Measurements from ENCODE around the gene GOSR1.
"Not testable (repeated sequence)": the region's sequence is repeated elsewhere in the genome, so short reads cannot be mapped to it uniquely, and the experiment has no call there.

GOSR1 gene

DNA sequence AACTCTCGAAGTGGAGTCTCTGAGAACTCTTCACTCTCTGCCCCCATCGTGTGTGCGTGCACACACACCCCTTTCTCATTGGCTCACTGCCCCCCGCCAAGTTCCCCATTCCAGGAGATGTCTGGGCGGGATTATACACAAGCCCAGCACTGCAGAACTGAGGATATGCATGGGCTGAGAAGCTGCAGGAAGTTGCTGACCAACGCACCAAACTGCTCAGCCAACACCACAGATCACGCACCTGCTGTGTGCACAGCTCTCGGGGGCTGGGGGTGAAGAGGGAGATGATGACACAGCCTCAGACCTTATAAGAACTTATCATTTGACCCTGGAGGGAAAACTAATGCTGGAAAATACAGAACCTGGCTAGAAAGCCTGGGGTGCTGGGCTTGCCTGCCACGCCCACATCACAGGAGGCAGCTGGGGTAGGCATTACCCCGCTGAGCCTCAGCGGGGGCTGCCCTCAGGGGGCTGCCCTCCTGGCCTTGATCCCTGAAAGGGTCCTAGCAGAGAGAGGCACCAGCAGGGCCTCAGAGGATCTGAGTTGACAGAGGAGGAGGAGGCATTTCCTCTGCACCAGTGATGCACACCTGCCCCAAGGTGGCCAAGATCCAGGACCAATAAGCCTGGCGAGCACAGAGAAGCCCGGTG is 87.3 kb downstream of the GOSR1 start:
- not testable (repeated sequence) for DNase-seq

DNA sequence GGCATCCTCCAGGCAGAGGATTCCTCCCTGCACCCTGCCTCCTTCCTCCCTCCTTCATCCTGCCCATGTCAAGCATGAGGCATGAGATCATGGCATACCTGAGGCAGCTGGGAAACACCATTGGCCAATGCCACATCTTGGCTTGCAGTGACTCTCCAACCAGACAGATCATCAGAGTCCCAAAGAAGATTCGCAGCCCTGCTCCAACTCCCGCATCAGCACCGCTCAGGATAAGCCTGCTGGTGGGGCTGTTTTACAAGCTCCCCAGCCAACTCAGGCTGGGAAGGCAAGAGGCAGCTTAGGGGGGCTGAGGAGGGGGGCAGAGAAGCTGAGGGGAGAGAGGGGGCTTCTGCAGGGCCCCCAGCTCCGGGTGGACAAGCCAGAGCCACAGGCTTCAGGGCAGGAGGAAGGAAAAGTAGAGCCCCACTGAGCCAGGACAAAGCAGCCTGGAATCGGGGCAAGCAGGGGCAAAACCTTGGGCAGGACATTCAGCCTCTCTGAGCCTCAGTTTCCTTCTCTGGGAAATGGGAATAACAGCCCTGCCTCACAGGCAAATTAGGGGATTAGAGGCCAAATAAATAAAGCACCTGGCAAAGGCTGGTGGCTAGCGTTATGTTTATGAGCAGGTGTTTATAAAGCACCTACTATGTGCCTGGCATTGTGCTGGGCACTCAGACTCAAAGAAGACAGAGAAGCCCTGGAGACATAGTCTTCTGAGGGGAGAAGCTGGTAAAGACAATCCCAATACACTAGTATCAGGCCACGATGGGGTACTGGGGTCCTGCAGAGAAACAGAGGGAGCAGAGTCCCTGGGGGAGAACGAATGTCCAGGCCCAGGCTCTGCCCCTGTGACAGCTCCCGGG is 88.1 kb downstream of the GOSR1 start:
- no peak for DNase-seq

DNA sequence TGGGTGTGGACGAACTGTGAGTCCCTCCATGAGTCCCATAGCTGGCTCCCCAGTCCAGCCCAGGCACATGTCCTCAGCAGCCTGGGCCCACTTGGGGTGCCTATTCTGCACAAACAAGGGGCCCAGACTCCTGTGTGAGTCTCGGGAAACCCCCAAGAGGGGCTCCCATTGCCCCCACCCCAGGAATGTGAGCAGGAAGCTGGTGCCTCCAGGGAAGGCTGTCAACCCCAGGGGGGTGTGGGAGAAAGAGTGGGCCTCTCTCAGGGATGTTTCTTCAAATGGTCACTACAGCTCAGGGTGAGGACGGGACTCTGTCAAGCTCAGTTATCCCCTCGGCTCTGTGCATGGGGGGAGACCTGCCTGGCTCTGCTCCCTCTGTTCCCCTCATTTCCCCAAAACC is 88.9 kb downstream of the GOSR1 start:
- DNase-seq: not testable (repeated sequence)

DNA sequence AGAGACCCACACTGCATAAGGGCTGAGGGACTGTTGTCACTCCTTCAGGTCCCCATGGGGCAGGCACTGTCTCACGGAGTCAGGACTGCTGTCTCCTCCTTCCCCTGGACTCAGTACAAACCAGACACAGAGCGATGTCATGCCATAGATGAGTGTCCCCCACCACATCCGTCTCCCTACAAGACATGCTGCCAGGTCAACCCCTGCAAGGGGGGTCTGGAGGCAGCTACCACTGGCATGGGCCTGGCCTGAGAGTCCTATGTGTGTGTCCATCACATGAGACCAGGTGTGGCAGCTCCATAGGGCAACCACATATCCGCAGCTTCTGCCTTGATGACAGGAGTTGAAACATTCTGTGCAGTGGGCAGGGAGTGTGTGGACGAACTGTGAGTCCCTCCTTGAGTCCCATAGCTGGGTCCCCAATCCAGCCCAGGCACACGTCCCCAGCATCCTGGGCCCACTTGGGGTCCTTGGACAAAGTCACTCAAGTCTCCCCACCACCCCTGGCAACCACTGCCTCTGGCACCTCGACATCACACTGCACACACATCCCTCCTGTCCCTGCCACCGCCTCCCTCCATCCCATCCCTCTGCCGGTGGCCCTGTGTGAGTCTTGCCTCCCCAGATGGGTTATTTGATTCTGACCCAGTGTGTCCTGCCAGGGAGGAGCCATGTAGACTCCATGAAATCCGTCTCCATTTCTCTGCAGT is 89.5 kb downstream of the GOSR1 start:
- DNase-seq: not testable (repeated sequence)

DNA sequence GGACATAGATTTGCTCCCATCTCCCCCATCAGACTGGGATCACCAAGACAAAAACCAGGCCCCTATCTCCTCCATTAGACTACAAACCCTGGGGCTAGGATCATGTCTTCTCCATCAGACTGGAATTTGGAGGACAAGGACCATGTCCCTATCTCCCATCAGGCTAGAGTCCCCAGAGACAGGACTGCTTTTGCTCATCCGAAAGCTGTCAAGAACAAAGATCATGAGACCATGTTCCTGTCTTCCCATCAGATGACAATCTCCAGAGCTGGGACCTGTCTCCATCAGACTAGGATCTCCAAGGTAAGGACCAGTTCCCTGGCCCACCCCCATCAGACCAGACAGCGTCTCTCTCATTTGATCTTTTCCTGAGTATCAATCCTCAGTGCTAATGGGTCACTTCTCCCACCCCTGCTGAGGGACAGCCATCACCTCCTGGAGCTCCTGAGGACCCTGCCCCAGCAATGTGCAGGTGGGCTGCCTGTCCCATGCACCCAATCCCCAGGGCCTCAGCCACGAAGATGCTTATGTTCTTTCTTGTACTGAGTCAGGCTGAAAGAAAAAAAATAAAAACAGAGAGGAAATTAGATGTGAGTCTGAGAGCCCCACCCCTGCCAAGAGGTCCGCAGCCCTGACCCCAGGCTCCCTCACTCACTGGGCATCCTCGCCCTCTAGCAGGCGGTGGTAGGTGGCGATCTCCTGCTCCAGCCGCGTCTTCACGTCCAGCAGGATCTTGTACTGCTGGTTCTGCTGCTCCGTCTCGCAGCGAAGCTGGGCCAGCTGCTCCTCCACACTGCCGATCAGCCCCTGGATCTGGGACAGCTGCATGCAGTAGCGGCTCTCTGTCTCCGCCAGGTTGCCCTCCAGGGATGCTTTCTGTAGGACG is 90.3 kb downstream of the GOSR1 start:
- DNase-seq: no peak

DNA sequence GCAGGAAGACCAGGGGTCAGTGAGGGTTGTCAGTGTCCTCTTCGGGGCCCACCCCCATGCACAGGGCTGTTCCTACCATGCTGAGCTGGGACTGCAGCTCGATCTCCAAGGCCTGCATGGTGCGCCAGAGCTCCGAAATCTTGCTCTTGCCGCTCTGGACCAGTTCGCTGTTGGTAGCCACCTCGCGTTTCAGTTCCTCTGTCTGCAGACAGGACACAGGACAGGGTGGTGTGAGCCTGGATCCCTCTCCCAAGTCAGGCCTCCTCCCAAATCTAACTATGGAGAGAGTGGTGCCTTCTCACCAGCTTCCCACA is 90.9 kb downstream of the GOSR1 start:
- DNase-seq: no peak

DNA sequence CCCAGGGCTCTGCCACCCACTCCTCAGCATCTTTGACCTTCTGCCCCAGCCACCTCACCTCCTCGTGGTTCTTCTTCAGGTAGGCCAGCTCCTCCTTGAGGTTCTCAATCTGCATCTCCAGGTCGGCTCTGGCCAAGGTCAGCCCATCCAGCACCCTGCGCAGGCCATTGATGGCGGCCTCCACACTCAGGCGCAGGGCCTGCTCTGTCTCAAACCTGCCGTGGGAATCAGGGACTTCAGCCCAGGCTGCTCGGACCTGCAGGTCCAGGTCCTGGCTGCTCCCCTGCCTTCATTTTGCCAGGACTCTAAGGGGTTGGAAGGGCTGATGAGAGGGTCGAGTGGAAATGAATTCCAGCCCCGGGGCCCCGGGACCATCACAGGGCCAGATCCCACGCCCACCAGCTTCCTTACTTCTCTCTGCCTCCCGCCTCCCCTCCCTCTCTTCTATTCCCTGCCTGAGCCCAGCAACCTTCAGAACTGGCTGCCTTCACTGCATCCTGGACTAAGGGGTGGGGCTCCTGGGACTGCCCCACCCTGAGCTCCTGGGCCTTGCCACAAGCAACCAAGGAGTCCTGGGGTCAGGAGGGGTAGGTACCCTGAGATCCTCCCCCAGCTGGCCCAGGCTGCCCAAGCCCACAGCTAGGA is 92.4 kb downstream of the GOSR1 start:
- not testable (repeated sequence) for DNase-seq

DNA sequence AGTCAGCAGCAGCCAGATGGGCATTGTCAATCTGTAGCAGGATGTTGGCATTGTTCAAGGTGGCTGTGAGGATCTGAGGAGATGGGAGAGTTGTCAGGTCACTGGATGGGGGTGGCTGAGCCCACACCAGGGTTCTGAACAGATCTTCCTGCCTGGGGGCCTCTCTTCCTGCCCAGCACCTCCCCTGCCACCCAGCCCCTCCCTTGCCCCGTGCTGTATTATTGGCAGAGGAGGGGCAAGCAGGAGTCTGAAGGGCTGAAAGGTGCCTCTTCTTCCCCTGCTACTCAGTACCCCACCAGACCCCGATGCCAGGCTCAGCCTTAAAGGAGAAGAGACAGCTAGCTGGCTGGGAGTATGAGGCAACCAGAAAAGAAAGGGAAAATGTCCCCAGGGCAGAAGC is 93.0 kb downstream of the GOSR1 start:
- no peak for DNase-seq

DNA sequence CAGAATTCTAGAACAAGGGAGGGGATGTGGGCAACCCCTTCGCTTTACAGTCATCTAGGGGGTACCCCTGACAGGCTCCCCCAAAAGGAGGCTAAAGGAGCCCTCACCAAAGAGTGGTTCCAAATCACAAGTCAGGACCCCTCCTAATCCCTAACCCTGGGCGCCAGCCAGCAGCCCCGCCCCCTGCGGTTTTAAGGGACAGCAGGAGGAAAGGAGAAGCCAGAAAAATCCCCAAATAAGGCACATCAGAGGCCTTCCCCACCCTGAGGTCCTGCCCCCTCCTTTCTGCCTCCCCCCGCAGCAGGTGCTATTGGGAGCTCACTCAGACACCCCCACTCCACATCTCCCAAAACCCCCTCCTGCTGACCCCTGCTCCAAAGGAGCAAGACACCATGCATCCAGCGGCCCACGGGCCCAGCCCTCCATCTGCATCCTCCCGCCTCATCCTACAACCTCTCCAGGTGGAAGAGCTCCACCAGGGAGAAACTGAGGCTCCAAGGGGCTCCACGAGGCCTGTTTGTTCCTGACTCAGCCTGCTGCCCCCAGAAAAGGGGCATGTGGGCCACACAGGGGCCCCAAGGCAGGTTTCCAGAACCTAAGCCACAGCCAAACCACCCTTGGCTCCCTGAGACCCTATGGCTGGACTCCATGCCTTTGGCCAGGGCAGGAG is 93.5 kb downstream of the GOSR1 start:
- no peak for DNase-seq

DNA sequence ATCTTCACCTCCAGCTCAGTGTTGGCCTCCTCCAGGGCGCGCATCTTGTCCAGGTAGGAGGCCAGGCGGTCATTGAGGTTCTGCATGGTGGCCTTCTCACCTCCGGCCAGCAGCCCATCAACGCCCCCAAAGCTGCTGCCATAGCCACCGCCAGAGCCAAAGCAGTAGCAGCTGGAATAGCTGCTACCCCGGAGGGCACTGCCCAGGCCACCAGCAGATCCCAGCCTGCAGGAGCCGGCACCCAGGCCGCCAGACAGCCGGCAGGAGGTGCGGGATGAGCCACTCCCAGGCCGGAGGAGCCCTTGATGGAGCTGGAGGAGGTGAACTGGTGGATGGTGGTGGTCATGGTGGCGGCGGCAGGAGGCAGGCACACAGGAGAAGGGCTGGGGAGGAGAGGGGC is 94.2 kb downstream of the GOSR1 start:
- DNase-seq: not testable (repeated sequence)

DNA sequence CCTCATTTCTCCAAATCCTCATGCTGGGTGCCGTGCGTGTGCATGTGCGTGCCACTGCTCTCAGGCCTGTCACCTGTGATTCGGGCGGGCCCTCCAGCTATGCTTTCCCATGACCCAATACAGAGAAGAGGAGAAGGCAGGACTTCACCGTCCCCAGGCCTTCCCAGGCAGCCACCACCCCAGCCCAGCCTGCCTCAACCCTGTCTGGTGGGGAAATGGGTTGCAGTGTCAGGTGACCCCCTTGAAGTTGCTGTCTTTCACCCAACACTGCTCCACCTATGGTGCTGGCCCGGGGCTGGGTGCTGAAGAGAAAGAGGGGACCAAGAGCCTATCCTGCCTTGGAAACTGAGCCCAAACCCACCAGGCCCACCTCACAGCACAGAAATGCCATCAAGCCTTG is 94.7 kb downstream of the GOSR1 start:
- DNase-seq: no peak

DNA sequence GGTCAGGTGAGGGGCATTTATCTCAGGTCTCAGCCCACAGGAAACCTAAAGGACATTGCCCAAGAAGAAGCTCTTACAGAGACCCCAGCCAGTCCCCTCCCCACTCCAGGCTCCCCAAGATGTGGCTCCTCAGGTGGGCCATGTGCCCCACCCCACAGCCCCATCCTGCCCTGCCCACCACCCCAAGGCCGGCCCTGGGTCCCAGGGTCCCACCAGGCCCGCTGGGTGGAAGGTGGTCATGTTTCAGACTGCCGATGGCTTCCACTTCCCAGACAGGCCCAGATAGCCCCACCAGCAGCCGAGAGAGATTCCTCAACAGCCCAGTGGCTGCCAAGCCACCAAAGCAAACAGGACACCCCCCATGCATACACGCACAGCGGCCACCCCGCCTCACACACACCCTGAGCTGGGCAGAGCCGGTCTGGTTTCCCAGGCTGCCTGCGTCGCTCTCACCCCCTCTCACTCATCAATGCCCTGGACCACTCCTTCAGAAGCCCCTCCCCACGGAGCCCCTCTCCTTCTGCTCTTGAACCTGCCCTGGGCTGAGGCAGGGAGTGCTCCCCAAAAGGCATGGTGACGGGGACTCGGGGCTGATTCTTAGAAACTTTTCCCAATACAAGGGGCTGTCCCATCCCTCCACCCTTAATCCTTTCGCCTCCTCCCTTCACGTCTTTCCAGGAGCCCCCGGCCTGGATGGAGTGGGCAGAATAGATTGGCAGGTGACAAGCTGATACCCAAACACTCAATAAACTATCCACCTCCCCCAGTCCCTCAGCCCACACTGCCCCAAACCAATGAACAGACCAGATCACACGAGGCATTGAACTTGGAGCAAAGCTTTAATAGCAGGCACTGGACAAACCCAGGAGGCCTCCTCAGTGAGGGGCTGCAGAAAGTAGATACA is 95.7 kb downstream of the GOSR1 start:
- DNase-seq: not testable (repeated sequence)

DNA sequence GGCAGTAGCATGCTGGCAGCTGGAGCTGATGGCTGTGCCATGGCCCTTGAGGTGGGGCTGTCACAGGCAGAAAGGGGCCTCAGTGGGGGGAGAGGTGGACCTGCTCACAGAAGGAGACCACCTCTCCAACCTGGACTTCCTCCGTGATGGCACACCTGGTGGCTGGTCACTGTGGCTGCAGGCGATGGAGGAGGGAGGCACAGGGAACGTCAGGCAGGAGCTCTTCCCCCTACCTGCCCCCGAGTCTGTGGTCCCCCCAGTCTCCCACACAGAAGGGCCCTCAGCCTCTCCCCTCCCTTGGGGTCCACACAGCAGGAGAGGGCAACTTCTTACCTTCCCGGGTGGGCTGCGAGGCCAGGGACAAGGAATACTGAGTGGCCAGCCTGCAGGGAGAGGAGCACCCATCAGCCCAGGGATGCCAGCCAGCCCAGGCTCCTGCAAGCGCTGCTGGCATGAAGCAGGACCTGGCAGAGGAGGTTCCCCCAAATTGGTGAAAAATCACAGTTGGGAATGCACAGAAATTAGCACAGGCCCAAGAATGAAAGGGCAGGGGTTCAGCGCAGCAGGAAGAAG is 96.5 kb downstream of the GOSR1 start:
- no peak for DNase-seq

DNA sequence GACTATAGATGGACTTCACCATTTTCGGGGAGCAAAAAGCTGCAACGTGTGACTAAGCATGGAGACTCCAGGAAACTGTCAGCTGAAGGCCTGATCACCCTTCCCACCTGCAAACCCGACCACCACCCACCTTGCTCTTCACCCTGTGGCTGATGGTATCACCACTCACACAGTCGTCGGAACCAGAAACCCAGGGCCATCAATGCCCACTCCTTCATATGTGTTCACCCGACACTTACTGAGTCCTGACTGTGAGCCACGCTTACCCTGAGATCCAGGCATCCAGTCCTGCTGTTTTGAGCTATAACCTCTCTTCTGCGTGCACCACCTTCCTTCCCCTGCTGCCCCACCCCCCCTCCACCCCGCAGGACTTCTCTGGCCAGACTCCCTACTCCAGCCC is 97.1 kb downstream of the GOSR1 start:
- not testable (repeated sequence) for DNase-seq

DNA sequence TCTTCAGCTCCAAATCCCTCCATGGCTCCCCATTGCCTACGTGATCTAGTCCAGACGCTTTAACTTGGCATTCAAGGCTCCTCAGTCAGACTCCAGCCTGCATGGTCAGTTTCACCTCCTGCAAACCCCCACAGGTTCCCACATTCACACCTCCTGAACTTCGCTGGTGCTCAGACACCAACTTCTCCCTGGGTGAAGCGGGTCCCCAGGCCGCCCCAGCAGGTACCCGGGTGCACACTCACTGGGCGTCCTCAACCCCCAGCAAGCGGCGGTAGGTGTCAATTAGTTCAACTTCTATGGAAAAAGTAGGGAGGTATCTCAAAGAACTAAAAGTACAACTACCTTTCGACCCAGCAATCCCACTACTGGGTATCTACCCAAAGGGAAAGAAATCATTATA is 97.6 kb downstream of the GOSR1 start:
- DNase-seq: not testable (repeated sequence)

DNA sequence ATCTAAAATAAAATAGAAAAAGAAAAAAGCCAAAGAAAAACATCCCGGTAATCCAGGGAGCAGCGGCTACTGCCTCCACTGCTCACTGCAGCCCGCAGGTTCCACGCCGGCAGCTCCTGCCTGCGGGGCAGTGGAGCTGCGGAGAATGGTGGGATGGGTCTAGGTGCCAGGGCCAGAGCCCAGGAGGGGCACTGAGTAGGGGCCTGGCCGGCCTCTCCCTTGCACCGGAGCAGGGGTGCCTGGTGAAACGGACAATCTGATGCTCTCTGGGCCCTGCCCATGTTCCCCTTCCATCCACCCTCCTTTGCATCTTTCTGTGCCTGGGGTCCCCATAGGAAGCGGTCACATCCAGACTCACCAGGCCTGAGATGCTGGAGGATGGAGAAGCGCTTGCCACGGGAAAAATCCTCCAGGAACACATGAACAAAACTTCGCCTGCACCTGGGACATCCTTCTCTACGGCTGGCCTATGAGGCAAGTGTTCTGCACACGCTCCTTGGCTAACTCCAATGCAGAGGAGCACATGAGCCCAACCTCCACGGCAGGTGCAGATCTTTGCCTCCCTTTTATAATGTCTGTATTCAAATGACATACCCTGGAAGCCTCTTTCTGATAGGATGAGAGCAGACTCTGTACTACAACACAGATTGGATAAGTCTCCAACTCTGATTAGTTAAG is 98.6 kb downstream of the GOSR1 start:
- not testable (repeated sequence) for DNase-seq

DNA sequence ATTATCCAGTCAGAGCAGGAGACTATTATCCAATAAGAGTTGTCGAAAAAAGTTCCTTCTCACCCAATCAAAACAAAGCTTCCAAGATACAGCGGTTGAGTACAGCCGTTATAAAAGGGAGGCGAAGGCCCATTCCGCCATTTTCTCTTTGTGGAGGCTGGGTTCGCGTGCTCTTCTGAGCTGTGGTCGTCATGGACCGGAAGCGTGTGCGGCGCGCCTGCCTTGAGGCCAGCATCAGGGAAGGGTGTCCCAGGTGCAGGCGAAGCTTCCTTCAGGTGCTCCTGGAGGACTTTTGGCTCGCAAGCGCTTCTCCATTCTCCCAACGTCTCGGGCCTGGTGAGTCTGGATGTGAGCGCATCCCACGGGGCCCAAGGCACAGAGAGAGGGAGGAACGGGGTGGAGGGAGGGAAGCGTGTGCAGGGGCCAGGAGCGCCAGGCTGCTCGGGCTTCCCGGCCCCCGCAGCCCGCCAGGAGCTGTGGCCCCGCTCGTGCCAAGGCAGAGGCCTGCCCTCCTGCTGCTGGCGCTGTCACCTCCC is 99.2 kb downstream of the GOSR1 start:
- no peak for DNase-seq
